HG02885 (cell line): ENCODE measurements around the gene KRT8.
"Not testable (repeated sequence)": the region's sequence is repeated elsewhere in the genome, so short reads cannot be mapped to it uniquely, and the experiment has no call there.

ENCODE experiments used
- ATAC-seq: cut with Tn5 transposase; IDR thresholded peaks from one replicate; pipeline ENCODE4 v1.9.1; 2021; ENCODE audit warnings: mild to moderate bottlenecking; ENCODE audit not compliant: unreplicated experiment, poor library complexity

The KRT8 gene

DNA sequence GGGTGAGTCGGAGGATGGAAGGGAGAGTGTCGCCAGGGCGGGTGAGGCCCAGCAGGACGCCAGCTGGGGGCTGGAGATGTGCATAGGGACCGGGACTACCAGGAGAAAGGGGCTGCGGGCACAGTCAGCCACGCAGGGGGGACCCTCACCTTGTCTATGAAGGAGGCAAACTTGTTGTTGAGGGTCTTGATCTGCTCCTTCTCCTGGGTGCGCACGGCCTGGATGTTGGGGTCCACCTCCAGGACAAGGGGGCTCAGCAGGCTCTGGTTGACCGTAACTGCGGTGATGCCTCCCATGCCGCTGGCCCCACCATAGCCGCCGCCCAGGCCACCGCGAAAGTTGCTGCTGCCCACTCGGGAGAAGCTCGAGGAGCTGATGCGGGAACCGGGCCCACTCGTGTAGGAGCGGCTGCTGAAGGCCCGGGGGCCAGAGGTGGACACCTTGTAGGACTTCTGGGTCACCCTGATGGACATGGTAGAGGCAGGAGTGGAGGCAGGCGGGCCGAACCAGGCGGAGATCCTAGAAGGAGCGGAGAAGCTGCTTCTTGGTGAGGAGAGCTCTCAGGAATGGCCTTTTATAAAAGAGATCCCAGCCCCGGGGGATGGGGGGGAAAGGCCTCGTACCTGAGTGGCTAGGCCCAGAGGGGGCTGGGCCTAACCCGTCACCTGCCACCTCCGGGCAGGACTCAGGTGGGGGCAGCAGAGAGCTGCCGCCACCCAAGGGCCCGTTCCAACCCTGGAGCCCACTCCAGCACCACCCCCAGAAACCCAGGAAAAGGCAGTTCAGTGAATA is at the start of gene KRT8:
KRT8 (minus strand) TSS at position 568 of the 792 bp plus-strand sequence; CDS start at position 473, 95 bp downstream.
- not testable (repeated sequence) for ATAC-seq

DNA sequence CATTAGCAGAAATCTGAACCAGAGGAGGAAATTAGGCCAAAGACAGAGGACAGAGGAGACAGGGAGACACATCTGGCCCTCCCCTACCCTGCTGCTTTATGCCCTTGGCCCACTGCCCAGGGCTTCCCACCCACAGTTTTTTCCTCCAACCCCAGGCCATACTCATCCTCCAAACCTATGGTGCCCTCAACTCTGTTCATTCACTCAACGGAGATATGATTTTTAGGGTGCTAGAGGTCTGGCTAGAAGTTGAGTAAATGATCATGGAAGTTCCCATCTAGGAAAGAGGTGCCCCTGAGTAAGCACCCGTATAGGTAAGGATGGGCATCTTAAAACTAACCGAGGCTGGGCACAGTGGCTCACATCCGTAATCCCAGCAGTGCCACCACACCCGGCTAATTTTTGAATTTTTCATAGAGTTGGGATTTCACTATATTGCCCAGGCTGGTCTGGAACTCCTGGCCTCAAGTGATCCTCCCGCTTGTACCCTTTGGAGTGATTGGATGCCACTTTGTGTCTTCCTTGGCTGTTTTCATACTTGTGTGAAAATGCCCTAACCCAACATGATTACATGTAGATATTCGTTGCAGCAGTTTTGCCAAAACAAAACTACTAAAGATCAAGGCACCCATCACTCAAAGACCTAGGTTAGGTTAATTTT is 48.4 kb upstream of the KRT8 start:
- ATAC-seq: no peak

DNA sequence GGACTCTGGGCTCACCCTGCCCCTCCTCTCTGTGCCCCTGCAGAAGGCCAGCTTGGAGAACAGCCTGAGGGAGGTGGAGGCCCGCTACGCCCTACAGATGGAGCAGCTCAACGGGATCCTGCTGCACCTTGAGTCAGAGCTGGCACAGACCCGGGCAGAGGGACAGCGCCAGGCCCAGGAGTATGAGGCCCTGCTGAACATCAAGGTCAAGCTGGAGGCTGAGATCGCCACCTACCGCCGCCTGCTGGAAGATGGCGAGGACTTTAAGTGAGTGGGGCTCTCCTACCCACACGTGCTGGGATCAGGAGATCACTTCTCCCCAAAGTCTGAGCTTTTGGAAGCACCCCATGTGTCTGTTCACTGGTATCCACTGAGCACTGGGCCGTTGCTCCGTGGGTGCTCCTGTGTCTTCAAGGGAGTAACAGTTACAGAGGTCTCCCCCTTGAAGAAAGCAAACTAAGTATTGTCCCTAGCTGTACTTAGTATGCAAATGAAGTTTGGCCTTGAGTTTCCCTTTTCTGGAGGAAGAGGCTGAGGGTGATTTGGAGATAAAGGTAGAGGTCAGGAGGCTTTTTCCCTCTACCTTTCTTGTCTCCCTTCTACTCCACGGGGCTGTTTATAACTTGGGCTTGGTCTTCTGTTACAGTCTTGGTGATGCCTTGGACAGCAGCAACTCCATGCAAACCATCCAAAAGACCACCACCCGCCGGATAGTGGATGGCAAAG is 47.4 kb upstream of the KRT8 start:
- ATAC-seq: no peak

DNA sequence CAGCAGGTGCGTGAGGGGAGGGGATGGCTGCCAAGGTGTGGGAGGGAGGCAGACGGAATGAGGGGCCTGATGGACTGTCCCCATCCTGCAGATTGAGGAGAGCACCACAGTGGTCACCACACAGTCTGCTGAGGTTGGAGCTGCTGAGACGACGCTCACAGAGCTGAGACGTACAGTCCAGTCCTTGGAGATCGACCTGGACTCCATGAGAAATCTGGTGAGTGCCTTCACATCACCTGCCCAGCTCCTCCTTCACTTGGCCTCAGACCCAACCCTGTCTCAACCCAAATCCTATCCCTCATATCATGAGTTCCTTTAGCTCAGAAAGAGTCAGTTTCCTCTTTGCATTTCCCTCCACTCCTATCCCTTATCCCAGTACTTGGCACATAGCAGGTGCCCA is 46.8 kb upstream of the KRT8 start:
- no peak for ATAC-seq

DNA sequence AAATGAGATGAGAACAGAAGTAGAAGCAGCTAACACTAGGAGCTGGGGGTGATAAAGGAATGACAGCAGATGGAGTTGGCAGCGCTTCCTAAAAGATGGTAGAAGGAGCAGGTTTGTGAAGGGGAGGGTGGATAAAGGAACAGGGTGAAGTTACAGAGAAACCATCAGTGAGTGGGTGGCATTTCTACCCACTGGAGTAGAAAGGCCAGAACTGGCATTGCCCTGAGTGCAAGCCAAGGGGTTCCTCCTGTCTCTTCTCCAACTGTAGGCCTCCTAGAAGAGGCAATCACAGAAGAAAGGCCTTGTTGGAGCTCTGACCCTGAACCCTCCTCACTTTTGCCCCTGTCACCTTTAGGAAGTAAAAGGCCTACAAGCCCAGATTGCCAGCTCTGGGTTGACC is 46.2 kb upstream of the KRT8 start:
- ATAC-seq: no peak

DNA sequence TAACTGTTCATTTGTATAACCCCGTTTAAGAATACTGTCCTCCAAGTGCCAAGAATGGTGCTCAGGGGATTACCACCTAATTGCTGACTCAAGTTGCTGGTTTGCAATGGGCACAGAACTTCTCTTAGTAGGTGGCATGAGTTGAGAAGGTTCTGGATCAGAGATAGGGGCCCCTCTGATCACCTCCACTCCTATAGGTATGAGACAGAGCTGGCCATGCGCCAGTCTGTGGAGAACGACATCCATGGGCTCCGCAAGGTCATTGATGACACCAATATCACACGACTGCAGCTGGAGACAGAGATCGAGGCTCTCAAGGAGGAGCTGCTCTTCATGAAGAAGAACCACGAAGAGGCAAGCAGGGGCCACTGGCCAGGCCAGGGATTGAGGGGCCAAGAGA is 45.7 kb upstream of the KRT8 start:
- no peak for ATAC-seq

DNA sequence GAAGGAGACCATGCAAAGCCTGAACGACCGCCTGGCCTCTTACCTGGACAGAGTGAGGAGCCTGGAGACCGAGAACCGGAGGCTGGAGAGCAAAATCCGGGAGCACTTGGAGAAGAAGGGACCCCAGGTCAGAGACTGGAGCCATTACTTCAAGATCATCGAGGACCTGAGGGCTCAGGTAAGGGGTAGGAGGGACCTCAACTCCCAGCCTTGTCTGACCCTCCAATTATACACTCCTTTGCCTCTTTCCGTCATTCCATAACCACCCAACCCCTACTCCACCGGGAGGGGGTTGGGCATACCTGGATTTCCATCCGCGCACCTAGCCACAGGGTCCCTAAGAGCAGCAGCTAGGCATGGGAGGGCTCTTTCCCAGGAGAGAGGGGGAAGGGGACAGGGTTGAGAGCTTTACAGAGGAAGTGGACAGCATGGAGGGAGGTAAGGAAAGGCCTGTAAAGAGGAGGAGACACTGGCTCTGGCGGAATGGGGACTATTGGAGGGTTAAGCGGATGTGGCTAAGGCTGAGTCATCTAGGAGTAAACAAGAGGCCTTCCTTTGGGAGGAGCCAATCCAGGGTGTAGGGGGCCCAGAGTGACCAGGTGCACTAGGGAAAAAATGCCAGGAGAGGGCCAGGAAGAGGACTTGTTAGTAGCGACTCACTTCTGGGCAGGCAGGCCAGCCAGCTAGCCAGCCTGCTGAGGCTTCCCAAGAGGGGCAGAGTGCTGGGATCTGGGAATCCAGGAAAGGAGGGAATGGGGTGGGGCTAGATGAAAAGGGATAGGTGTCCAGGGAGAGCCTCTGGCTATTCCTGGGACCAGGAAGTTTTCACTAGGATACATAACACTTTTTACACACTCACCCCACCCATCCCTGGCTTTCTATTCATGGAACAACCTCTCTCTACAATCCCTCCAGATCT is 44.8 kb upstream of the KRT8 start:
- ATAC-seq: no peak

DNA sequence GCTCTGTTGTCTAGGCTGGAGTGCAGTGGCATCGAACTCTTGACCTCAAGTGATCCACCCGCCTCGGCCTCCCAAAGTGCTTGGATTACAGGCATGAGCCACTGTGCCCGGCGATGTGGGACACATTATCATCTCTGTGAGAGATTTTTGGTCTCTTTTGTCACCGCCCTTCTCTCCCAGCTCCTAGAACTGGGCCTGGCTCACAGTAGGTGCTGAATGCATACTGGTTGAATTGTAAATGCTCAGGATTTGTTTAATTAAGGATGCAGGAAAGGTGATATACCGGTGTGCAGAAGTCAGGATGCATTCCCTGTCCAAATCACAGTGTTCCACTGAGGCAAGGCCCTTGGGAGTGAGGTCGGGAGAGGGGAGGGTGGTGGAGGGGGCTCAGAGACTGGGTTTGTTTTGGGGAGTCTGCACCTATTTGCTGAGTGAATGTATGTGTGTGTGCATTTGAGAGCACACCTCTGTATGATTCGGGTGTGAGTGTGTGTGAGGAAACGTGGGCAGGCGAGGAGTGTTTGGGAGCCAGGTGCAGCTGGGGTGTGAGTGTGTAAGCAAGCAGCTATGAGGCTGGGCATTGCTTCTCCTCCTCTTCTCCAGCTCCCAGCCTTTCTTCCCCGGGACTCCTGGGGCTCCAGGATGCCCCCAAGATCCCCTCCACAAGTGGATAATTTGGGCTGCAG is 43.0 kb upstream of the KRT8 start:
- no peak for ATAC-seq

DNA sequence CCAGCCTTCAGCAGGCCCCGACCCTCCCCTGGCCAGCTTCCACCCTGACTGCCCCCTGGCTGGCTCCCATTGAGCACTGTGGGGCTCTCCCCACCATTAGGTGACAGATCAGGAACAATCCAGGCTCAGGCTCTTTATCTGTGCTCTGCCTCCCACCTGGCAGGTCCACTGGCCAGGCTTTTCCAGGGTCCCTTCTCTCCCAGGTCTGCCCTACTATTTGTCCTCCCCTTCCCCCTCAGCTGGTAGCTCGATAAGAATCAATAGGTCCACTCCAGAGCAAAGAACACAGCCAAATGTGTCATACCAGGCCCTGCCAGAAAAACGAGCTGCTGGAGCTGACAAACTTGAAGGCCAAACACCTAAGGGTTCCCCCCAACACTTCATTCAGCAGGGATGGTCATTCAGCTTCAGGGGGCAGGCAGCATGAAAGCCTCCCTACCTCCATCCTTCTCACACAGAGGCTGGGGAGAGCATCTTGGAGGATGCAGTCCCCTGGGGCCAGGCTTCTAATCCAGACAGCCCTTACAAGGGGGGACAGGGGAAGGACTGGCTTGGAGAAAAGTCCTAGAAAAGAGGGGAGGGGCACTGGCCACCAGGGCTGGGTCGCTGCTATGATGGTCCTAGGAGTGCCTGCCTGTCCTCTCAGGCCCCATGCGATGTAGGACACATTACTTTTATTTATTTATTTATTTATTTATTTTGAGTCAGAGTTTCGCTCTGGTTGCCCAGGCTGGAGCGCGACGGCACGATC is 42.1 kb upstream of the KRT8 start:
- ATAC-seq: no peak

DNA sequence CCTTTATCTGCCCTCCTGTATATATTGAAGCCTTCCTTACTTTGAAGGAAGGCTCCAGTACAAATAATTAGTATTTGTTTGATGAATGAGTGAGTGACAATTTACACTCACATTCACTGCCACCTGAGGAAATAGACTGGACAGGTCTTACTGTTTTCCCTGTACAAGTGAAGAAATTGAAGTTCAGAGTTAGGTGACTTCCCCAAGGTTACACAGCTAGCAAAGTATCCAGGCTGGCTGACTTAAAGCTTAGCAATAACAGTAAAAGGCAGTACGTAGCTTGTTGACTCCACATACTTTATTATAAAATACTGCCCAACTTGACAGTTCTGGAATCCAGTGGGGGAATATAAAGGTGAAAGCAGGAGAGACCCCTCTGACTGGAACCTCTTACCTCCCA is 41.5 kb upstream of the KRT8 start:
- no peak for ATAC-seq

DNA sequence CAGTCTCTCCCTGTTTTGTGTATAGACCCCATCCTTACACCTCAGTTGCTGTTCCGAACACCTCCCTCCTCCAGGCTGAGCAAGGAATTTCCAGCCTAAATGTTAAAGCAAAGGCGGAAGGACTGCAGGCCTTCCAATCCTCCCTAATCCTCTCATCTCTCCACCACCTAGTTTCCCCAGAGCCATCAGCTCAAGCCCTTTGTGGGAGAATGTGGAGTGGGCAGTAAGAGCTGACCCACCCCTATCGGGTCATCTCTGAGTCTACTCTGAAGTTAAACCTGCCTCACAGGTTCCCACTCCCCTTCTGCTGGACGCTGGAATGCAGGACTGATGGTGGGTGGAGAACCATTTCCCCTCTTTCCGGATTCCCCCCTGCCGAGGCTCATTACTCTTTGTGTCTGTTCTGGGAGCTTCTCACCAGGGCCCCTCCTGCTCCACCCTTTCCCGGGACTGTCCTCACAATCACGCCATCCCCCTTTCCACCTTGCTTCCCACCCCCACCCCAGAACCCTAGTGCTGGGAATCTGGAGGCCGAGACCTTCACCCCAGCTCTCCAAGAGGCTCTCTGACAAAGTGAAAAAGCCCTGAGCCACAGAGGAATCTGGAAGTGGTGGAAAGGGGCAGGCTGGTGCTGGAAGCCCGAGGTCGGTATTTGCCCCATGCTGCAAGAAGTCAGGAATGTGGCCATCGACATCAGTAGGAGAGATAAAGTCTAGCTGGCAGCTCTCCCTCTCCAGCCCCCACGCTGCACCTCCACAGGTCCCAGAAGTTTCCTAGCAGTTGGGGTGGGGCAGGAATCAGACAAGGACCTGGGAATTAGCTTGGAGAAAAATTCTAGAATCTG is 40.7 kb upstream of the KRT8 start:
- no peak for ATAC-seq

DNA sequence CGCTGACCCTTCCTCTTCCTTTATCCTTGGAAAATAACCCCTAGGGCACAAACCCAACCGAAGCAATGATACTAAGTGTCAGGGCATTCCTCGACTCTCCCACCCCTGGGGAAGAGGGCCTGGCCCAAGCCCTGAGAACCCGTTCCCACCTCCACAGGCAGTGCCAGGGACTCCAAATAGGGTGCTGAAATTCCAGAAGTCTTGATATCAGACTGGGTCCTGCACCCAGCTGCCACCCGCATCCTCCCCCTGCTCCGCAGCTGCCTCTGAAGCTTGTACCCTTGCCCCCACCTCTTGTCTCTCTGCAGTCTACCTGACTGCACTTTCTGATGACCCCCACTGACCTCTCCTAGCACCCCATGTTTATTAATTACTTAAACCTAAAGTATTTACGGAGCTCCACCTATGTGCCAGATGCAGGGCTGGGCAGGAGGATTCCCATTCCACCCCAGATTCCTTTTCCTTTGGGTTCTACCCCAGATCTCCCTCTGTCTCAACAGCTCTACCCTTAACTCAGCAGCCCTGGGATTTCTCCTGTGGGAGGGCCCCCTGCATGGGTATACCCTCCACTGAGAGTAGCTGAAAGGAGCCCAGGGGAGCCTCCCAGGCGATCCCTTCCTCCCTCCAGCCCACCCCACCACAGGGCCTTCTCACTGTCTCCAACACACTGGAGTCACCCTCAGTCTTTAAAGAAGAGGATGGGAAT is 40.0 kb upstream of the KRT8 start:
- no peak for ATAC-seq

DNA sequence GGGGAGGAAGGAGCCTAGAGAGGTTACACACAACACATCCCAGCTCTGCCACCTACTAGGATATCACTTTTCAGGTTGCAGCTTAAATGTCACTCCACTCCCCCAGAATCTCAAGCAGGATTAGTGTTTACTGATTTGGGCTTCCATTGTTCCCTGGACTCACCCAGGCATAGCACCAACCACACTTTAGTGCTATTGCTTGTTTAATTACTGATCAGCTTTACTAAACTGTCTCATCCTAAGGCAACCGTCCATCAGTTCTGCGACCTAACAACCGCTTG is 38.0 kb upstream of the KRT8 start:
- ATAC-seq: no peak

DNA sequence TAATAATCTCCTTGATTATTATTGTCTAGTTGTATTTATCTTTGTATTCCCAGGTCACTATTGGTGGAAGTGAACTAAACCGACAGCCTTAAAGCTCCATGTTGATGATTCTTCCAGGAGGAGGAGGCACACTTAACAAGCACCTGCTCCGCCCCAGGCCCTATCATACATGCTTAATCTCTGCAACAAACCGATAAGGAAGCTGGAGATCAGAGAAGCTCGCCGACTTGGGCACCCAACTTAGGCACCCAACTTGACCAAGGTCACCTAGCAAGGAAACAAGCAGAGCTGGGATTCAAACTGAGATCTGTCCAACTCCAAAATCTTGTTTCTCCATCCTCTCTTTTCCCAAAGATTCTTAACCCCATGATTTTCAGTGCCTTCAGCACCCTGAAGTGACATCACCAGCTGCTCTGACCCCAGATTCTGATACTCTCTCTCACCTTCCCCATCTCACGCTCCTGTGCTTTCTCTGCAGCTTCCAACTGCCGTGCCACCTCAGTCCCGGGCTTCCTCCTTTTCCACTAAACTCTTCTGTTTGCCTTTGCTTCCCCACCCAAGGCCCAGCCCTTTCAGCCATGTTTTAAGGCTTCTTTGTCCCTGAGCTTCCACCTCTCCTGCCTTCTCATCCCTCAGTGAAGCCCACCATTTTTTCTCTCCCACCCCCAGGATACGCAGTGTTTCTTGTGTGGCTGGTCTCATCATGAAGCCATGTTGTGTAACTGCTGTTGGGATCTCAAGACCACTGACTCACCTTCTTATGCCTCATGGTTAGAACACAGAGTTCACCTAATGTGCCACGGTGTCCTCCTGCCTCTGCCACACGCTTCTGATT is 37.4 kb upstream of the KRT8 start:
- ATAC-seq: no peak

DNA sequence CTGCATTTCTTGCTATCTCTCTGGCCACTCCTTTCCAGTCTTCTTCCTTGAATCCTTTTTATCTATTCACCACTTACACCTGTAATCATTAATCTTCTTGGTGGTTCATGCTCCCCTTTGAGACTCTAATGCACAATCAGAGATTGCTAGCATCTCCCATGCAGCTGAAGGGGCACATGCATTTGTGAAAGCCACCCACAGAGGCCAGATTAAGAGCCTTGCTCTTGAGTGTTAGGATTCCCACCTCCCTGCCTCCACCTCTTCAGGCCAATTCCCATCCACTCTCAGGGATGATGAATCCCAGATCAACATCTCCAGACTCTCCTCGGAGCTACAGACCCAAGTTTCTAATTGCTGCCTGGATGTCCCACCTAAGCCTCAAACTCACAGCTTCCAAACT is 24.7 kb upstream of the KRT8 start:
- no peak for ATAC-seq

DNA sequence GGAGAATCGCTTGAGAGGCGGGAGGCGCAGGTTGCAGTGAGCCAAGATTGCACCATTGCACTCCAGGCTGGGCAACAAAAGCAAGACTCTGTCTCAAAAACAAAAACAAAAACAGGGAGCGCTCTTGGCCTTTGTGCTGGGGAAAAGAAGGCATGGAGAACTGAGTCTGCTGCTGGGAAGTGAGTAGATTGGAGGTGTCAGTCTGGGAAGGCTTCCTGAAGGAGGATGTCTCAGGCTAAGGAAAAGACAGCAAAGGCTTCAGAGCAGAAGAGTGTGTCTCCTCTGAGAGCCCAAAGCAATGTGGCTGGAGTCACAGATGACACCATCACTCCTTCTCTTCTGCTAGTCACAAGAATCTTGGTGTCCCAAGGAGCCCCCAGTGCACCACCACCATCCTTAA is 23.1 kb upstream of the KRT8 start:
- no peak for ATAC-seq
